NCI-H2107 treated with DMSO at 0.1 percent for 48 hours (cell line): ENCODE measurements around the gene PCDH15.
"Not testable (repeated sequence)": the region's sequence is repeated elsewhere in the genome, so short reads cannot be mapped to it uniquely, and the experiment has no call there.

Experiments used
- DNase-seq: peaks from one replicate; lab custom pipeline; 2025; ENCODE audit not compliant: unreplicated experiment; lab: John Stamatoyannopoulos, UW

Gene PCDH15

DNA sequence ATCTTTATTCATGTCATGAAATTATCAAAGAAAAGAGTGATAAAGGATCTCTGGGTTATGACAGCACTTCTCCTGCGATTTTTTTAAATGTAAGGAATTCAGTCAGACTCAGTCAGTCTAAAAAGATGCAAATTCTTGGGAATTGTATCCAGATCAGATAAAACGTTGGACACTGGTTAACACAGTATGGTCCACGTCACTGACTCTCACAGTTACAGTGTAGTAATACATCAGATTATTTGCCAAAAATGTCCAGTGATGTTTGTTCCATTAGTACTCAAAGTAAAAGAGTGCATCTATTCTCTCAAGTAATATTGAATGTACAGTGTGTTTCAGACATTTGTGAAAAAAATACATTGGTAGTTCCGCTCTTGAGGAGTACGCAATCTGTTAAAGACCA, 224.5 kb downstream of the PCDH15 start:
- DNase-seq: no peak

DNA sequence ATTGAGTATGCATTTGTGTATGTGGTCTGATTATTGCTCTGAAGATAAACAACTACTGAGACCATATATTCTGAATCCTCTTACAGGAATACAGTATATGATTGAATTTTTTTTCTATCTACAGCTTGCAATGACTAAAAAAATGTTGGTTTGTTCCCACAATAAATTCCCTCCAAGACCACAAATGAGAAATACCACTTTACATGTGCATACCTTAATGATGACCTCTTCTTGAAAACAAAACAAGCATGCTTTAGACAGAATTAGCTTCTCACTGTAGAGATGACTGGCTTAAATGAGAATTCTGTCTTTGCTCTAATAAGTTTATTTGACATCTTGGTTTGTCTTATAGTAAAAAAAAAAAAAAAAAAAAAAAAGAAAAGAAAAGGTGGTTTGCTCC, 241.5 kb downstream of the PCDH15 start:
- DNase-seq: no peak

DNA sequence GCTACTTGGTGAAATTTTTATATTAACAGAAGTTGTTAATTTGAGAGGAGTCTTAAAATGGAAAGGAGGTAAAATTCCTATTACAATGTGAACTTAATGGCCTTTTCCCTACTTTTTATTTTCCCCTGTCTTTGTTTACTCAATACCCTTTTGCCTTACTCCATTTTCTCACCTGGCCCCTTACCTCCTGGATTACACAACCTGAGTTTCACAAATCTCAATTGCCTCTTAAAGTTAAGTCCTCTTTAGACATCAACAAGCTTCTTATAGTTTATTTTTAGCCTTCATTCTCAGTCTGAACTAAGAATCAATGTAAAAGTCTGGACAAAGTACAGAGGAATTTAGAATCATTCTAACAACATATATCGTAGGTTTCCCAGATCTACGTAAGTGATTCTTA, 247.0 kb downstream of the PCDH15 start:
- DNase-seq: no peak

DNA sequence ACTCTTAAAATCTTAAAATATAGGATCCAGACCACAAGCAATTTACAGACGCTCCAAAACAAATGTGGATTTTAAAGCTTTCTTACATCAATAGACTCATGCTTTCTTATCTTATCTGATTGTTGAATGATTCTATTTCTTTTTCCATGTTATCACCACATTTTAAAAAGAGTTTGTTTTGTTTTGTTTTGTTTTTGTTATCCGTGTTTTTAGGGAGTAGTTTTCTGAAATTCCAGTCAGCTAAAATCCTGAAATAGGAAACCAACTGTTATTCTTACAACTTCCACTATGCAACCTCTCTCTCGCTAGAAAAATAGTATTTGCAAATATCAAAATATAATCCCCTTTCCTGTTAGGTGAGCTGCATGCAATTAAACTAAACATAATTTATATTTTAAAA, 251.0 kb downstream of the PCDH15 start:
- DNase-seq: no peak

DNA sequence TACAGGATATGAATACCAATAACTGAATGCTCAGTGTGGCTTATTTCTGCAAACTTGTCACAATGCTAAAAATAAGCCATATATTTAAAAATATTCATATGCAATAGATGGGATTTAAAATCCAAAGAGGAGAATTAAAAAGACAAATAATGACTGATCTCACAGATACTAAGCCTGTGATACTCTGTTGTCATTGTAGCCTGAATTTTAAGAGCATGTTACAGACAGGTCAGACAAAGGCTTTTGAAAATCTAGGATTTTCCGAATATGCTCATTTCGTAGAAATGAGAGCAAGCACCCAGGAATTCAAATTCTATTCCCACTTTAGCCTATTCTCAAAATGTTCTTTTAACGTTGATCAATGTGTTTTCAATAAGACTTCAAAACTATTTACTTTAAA, 269.7 kb downstream of the PCDH15 start:
- no peak for DNase-seq

DNA sequence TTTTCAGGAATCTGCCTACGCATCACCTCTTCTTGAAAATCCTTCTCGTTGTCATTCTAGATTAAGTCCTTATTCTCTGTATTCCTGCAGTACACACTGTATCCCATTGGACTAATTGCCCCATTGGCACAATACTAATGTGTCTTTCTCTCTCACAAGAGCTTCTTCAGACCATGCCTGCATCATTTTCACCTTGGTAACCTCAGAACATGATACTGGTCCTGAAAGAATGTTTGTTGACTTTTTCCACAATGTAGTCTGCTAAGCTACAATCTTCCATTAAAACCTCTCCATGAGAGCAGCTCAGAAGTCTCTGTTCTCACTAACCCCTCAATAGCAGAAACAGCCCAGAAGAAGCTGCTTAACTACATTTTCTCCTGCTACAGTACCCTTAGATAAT, 270.7 kb downstream of the PCDH15 start:
- no peak for DNase-seq

DNA sequence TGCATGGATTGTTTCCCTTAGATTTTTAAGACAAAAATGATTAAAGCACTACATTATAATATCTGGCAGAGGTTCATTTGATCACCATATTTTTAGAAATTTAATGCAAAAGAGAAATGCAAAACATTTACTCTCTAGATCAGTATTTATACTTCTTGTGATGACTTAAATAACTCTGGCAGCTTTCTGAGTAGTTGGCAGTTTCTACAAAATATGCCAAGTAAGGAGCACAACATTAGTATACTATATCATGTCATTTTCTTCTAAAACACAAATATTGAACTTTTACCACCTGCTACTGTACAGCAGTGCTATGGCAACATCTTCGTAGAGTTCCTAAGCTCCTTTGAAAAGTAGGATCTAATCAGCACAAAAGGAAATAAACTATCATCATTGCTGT, 275.2 kb downstream of the PCDH15 start:
- no peak for DNase-seq

DNA sequence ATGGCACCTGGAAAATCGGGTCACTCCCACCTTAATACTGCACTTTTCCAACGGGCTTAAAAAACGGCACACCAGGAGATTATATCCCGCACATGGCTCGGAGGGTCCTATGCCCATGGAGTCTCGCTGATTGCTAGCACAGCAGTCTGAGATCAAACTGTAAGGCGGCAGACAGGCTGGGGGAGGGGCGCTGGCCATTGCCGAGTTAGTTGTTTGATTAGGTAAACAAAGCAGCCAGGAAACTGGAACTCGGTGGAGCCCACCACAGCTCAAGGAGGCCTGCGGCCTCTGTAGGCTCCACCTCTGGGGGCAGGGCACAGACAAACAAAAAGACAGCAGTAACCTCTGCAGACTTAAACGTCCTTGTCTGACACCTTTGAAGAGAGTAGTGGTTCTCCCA, 285.8 kb downstream of the PCDH15 start:
- DNase-seq: not testable (repeated sequence)

DNA sequence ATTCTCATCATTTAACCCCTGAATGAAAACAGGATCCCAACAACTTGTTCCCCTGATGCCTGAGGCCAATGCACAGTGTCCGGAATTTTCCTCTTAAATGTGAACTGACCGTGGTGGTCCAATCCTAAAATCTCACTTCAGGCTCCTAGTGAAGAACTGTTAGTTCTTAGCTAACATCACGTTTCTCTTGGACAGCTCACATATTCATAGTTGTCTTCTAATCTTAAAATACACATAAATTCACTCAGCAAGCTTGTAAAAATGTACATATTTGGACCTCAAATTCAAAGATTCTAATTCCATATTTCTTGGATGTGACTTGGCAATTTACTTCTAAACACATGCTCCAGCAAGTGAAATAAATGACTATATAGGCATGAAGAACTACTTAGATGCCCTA, 297.2 kb downstream of the PCDH15 start:
- DNase-seq: no peak

DNA sequence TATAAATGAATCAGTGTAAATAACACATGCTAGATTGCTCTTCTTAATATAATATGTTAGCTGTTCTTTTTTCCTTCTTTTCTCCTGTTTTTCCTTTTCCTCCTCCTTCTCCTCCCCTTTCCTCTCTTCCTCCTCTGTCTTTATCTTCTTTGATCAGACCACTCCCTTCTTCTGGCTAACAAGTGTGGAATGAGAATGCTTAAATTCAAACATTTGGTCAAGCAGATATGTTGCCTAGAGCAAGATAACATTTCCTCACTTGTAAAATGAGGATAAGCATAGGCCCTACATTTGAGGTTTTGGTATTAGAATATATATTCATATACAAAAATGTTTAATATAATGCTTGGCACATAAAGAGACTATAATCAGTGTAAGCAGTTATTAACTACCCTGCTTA, 299.1 kb downstream of the PCDH15 start:
- DNase-seq: no peak

DNA sequence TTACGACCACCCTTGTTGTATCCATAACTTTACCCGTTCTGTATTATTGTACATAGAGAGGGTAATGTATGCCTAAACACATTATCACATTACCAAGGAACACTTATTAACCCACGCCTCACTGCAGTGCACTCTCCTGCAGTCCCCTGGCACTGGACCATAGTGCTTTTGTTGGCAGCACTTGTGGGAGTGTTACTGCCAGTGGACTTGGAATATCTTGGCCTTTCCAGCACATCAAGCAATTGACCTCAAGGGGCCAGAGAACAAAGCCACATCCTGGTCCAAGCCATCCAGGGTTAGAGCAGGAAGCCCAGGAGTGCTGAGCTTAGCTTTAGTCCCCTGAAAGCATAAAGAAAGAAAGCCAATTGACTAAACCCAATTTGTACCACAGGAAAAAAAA, 304.2 kb downstream of the PCDH15 start:
- no peak for DNase-seq

DNA sequence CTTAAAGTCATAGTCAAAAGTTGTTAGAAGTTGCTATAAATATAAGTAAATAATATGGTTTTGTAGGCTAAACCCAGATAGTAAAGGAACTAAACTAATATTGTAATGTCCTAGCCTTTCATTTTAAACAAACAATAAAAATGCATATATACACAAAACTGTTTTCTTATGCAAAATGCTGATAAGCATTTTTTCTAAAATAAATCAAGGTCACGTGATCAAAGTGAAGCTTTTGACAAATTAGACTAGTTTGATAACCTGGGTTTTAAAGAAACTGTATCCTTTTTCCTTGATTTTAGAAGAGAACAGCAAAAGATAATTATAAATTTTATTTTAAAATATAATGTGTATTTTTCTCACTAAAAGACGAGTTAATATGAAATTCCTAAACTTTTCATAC, 313.3 kb downstream of the PCDH15 start:
- no peak for DNase-seq

DNA sequence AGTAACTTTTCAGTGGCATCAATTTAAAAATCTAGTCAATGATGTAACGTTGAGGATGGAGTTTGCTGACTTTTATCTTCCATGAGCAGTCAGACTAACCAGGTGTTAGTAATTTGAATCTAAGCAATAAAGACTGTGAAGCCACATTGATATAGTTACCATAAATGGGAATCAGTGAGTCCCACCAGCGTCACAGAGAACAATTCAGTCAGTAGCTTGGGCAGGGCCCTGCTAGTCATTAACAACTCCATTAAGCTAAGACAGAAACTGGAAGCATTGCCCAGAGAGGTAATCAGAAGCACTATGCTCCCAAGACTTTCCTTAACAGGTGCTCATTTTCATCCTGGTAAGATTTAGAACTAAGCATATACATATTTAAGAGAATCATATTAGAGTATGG, 315.1 kb downstream of the PCDH15 start:
- DNase-seq: no peak

DNA sequence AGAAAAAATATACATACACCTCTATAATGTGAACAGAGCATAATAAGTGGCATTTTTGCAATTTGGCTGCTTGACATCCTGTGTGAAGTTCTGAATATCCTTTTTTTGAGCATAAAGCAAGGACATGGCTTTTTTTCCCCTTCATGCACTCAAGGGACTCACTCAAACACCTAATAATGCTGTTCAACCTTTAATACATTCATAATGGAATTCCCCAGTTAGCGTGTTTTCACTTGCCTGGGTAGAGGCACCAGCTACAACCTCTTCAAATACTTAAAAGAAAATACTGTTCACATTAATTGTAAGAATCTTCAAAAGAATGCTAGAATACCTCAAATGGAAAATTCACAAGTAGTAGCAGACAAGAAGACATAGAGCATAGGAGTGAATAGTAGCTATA, 316.8 kb downstream of the PCDH15 start:
- no peak for DNase-seq

DNA sequence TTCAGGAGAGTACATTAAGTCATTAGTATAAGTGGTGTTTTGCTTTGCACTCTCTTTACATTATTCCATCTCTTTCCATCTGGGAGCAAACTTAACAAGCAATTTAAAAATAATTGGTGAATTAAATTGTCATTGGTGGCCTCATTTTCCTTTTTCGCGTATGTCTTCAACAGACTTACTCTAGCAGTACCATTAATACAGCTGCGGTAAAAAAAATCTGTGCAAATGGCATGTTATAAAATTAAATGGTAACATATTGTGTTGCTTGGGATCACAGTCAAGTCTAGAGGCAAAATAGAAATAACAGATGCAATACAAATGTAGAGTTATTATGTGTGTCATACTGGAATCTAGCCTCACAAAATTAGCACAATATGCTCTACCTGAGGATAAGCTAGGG, 322.4 kb downstream of the PCDH15 start:
- no peak for DNase-seq

DNA sequence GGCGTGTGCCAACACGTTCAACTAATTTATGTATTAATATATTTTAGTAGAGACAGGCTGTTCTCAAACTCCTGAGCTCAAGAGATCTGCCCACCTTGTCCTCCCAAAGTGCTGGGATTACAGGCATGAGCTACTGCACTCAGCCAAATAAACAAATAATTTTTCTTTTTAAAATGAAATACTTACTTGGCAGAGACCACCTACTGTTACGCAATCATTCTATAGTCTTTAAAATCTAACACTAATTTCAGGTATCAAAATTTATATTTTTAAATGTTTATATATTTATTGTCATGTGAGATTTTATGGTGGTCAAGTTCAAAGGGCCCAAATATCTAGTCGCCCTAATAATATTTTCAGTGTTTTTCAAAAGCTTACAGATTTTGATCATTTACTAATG, 323.3 kb downstream of the PCDH15 start:
- DNase-seq: no peak

DNA sequence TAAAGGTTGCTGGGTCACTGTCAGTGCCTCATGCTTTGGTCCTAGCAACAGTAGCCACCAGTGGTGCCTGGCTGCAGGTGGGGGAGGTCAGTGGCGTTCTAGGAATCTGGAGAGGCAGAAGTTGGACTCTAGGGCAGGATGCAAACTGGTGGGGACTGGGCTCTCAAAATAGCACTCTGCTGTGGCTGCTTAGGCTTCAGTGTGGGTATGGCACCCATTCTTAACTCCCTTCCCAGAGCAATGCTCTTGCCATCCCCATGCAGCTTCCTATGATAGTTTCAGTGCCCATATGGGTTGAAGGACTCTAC, 330.8 kb downstream of the PCDH15 start:
- DNase-seq: no peak

DNA sequence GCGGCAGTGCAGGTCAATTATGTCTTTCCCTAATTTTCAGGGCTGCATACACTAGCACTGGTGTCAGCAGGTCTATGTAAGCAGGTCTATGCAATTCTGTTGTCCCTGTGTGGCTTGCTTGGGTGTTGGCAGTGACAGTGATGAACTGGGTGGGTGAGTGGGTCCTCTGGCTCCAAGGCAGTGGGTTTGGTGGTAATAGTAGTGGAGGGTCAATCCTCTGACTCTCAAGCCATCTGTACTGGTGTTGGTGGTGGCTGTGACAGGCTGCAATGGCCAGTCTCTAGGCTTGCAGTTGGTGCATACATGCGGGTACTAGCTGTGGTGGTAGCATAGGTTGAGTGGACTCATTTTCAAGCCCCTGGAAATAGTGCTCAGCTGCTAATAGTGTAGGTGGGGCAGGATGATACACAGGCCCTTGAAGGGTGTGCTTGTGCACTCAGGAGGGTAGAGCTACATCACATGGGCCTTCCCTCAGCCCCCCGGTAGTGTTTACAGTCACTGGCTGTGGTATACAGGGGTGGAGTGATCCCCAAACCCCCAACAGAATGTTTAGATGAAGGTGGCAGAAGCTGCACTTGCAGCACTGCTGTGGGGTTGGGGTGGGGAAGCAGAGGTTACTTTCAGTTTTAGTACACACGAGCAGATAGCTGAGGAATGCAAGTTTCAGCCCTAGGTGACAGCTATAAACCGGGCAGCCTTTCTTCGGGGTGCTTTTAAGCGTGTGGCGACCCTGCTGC, 331.3 kb downstream of the PCDH15 start:
- DNase-seq: no peak

DNA sequence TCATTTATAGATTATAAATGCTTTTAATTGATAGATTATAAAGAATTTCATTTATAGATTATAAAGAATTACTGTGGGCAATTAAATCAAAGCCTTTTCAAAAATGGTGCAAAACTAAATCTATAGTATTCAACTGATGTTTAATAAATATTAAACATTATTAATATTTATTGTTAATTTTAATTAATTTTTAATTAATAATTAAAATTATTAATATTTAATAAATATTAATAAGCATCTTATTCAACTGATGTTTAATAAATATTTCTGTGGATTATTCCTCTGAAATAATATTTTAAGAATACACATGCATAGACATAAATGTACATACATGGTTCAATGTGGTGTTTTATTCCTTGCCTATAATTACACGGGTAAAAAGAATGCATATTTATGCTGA, 346.8 kb downstream of the PCDH15 start:
- no peak for DNase-seq

DNA sequence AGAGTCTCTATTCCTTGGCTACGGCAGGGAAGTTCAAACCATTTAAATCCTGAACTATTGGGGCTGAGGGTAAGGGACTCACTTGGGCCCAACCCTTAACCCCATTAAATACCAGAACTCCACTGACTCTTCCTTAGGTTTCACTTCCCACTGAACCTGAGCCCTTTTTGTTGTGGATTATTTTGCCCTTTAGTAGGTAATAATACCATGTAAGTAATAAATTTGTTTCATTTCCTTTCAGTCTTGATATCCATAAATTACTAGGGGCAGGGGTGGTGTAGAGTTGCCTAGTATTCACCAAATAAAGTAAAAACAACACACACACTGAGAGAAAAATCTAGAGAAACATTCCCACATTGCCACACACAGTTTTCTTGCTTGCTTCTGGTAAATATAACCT, 352.0 kb downstream of the PCDH15 start:
- no peak for DNase-seq

DNA sequence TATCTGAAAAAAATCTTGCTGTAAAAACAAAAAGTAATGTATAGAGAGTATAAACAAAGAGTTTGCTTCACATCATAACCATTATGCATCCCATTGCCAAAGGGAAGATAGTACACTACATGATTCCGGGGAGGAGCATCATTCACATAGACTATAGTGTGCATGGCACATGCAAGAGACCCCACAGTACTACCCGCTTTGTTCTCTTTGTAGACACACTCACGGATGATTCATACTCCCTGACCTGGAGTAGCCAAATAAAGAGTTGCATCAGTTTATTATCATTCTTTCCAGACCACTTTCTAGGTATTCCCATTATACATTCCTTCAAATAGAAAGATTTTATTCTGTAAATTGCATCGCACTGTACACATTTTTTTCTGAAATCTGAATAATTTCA, 356.9 kb downstream of the PCDH15 start:
- no peak for DNase-seq

DNA sequence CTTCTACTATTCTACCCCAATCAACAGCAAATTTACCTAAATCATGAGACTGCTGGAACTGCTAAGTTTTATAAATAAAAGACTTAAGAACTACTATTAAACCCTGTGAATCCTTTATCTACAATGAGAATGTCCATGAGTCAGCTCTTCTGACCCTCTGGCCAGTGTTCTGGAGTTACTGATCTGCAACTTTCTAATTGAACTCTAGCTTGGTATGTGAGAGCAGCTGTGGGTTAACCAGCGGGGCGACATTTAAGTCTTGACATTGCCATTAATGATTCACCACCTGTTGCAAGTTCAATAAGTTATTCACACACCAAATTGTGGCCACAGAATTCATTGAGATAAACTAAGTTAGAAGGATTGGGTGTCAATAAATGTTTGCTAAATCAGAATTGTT, 359.8 kb downstream of the PCDH15 start:
- no peak for DNase-seq

DNA sequence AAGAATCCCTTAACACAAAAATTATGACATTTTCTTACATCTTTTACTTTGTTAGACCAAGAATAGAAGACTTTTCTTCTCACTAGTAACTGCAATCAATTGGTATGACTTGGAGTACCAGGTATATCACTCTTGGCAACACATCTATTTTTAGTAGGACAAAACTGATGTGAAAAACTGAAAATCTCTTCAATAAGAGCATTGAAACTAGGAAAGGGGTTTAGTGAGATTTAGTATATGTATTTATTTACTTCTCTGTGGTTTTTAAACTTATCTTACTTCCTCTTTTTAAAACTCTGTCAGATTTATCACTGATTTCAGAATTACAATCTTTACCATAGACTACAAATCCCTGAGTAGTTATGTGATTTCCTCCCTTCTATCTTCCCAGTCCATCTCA, 366.2 kb downstream of the PCDH15 start:
- no peak for DNase-seq

DNA sequence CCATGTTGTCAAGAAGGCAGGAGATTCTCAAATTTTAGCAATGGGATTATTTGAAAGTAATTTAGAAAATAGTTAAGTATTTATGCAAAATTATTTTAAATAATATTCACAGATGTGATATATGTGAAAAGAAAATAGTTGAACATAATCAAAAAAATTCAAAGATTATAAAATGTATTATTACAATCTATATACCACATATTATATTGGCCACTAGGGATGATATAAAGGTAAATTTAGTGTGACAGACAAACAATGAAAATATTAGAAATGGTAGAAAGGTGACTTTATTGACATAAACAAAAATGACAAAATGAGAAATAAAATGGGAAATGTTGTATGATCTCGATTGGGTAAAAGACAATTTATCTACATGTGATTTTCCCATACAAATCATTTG, 385.5 kb downstream of the PCDH15 start:
- DNase-seq: no peak
